ENCODE data around the gene PLET1.

PLET1 gene

GRCh38 chr11:112281726-112282125 lies 21.1 kb upstream of the PLET1 start:
- no peak for DNase-seq (ENCODE audit: low spot score)

GRCh38 chr11:112280268-112281126 lies 19.8 kb upstream of the PLET1 start:
- peak; percentile 81 for DNase-seq (ENCODE audit: low spot score)

DNA sequence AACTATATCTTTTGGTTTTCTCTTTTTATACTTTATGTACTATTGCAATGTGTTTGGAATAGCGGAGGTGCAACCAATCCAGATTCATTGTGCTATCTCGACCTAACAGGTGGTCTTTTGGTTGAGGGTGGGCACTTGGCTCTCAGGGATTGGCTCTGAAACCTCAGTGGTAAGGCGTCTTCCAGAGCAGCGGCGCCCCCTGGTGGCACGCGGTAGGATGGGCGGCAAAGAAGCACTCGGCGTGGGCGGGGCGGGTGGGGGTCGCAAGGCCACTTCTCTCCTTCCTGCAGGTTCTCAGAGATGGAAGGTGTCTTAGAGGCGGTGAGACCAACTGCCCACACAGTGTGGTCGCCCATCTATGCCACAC lies 19.2 kb upstream of the PLET1 start:
- DNase-seq (ENCODE audit: low spot score), result peak; percentile 27

DNA sequence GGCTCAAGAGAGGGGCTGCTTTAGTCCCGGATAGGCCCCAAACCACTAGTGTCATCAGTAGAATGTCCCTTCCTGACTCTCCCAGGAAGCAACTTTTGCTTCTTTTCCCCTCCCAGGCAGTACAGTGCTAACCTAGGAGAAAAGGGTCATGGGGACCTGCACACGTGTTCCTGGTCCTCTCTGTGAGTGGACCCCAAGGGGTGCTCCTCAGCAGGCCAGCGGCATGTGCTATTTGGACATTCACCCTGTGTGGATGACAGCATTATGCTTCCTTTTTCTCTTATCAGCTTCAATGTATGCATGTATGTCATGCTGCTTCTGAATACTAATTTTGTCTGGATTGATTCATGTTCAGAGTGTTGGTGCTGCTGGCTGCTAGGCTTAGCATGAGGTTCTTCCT lies 18.1 kb upstream of the PLET1 start:
- no peak for DNase-seq (ENCODE audit: low spot score)

- no peak for DNase-seq (ENCODE audit: low spot score)
Measured at GRCh38 chr11:112277941-112278340, 17.3 kb upstream of the PLET1 start.

DNA sequence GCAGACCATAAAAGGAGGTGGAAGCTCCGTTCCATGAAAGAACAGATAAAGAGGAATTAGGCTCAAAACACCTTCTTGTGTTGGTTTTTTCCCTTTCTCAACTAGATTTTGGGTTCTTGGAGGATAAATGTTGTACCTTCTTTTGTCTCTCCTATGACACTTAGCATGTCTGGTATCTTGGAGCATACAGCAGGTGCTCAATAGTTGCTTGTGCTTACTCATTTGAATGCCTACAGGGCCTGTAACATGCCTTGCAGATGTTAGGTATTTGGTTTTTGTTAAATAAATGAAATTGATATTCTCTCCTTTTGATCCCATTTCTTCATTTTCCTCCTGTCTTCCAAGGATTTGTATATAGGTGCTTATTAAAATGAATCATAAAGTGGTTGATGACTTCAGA lies 16.4 kb upstream of the PLET1 start:
- no peak for DNase-seq (ENCODE audit: low spot score)

DNA sequence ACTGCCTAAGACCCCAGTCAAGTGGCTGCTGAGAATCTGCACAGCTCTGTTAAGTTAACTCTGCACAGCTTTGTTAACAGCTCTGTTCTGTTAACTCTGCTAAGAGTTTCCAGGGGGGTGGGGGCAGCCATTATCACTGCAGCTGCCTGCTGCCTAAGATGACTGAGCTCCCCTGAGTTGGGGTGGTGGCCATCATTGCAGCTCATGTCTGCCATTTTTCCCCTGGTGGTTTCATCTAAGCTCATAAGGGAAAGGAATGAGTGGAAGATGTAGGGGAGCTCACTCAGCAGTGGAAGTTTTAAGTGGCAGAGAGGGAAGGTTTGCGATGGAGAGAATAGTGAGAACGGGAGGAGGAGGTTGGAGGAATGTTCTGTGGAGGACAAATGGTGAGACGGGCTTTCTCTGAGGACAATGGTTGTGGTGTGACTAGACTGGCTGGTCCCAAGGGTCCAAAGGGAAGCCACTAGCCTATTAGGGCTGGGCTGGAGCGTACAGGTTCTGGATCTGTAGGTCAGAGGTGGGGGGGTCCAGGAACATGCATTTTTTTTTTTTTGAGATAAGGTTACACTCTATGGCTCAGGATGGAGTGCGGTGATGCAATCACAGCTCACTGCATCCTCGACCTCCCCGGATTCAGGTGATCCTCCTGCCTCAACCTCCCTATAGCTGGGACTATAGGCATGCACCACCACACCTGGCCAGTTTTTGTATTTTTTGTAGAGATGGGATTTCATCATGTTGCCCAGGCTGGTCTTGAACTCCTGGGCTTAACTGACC lies 13.5 kb upstream of the PLET1 start:
- no peak for DNase-seq (ENCODE audit: low spot score)

- DNase-seq (ENCODE audit: low spot score), result no peak
Measured at GRCh38 chr11:112273066-112273465, 12.4 kb upstream of the PLET1 start.

- DNase-seq (ENCODE audit: low spot score), result no peak
Measured at GRCh38 chr11:112271242-112271641, 10.6 kb upstream of the PLET1 start.

DNA sequence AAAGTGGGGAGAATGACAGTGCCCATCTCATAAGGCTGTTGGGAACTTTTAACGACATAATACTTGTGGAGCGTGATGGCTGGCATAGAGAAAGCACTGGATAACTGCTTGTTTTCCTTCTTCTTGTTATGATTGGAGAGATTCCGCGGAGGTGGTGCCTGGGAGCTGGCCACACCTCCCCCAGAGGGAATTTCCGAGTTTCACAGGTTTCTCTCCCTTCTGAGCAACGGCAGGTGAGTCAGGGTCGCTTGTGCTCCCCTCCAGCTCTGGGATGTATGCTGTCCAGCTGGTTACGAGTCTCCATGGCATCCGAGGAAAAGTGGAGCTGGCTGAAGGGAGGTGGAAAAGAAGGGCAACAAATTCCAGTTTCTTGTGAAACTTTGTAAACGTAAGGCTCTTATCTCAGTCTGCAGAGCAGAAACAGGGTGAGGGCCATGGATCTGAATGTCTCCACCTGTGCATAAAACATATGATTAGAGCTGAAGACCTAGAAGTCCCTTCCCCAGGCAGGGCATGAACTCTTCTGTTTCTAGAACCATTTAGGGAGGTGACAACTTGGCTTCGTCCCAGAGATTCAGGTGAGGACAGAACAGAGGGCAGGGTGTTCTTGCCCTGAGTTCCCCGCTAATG lies 10.0 kb upstream of the PLET1 start:
- peak; percentile 66 for DNase-seq (ENCODE audit: low spot score)

- DNase-seq (ENCODE audit: low spot score), result no peak
Measured at GRCh38 chr11:112269139-112269538, 8.5 kb upstream of the PLET1 start.

DNA sequence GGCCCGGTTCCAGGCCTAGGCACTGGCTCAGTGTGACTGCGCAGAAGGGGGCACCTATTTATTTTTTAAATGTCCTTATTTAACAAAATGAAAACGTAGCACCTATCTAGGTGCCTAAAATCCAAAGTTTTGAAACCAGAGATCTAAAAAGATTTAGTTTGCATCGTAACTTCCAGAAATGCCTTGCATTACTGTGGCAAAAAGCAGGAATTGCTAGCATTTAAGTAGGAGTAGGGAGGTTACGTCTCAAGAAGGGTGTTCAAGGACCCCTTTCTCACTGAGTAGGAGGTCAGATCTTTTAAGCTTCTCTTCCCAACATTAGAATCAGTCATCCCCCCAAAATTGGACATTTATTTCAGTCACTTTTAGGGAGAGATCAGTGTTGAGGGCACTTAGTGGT lies 7.7 kb upstream of the PLET1 start:
- DNase-seq (ENCODE audit: low spot score), result no peak

DNA sequence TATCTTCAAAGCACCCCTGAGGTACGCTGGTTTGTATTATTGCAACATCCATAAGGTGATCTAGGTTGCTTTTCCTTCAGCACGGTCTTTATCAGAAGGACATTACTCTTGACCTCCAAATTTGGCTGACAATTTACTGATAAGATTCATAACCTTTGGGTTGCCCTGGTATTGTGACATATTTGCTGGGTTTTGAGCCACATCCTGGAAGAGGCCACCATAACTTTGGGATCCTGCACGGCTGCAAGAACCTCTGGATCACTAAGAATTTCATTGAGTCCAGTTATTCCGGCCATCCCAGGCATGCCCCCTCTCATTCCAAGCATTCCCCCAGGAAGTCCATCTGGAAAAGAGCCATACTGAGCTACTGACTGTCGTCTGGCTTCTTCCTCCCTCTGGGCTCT lies 6.5 kb upstream of the PLET1 start:
- no peak for DNase-seq (ENCODE audit: low spot score)

- DNase-seq (ENCODE audit: low spot score), result no peak
Measured at GRCh38 chr11:112266410-112266778, 5.7 kb upstream of the PLET1 start.

DNA sequence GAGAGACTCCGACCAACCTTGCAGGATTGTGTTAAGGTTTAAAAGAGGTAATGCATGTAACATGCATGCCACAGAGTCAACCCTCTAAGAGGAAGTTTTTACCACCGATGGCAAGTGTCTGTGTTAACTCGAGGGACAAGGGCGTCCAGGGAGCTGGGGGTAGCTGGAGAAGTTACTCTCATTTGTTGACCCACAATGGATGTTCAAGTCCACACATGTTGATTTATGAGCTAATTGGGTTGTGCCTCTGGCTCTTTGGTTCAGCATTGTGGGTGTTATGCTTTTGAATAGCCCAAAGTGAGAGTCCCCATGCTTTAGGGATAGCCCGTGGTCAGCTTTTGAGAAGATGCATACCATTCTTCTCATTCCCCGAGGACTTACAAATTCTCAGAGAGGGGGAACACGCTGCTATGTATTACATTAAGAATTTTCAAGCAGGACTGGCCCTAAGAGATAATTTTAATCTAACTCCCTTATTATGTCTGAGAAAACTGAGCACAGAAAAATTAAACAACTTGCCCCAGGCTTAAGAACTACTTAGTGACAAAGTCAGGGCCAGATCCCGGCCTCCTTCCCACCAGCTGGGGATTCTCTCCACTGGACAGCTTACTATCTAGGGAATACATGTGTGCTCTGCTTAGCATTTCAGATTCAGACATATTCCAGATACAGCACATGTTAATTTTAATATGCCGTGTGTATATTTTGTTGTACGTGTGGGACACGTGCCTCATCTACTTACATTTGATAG lies 5.2 kb upstream of the PLET1 start:
- no peak for DNase-seq (ENCODE audit: low spot score)

GRCh38 chr11:112255067-112255720 lies 5.5 kb downstream of the PLET1 start:
- DNase-seq (ENCODE audit: low spot score), result no peak

DNA sequence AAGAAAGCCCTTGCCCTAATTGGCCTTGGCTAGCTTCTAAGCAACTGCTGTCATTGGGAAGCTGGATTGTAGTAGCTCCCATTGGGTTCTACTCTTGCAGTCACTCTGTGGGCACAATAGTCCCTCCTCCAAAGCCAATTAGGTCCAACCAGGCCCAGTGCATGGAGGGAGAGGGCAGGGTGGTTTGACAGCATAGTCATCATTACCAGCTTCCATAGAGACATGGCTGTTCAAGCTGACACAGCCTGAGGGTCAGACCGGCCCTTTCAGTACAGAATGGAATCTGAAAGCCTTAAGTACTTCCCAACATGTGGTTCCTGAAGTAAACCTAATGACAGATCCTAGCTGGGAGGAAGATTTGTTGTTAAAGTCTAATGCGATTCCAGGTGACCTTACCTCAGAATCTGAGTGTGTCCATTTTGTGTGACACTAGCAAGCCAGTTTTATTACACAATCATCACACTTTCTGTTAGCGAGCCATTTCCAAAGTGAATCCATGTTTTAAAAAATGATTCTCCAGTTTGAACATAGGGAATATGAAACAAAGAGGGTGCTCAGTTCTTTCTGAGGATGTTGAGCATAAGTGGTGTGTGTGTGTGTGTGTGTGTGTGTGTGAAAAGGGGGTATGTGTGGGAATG lies 6.9 kb downstream of the PLET1 start:
- no peak for DNase-seq (ENCODE audit: low spot score)

DNA sequence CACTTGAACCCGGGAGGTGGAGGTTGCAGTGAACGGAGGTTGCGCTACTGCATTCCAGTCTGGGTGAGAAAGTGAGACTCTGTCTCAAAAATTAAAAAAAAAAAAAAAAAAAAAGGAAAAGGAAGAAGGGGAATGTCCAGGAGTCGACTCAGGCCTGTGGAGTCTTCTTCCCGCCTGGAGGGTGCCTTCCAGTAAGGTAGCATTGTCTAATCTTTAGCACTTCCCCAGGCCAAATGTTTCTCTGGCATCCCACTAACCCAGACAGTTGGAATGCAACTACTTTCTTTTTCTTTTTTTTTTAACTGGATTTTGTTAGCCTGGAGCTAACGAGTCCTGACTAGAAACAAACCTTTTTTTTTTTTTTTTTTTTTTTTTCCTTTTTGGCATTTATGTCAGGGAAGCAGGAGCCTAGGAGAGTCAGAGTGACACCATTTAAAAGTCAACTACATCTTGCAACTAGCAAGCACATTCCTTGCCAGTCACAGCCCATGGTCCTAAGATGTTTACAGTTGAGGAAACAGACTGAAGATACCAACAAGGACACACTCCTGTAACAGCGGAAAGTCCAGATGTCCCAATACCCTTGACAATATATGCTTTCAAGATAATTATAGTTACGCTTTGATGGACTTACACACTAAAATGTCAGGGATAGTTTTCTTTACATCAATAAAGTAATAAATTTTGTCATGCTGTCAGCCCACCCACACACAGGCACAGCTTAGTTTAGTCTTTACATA lies 10.6 kb downstream of the PLET1 start:
- DNase-seq (ENCODE audit: low spot score), result no peak

GRCh38 chr11:112248201-112248600 lies 12.5 kb downstream of the PLET1 start:
- DNase-seq (ENCODE audit: low spot score), result no peak

DNA sequence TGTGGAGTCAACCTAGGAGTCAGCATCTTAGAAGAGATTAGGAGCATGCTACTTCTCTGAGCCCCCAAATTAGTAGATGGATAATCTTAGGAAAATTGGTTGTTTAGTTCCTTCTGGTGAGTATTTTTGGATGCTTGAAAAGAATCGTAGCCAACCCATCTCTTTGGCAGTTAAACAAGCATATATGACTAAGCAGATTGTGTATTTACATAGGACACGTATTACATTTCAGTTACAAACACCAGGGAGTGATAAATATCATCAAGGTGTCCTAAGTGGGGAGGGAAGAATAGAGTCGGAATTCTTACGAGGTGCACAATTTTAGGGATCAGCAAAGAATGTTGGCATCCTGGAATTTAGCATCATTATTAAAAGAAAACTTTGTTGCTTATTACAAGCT lies 13.5 kb downstream of the PLET1 start:
- no peak for DNase-seq (ENCODE audit: low spot score)

DNA sequence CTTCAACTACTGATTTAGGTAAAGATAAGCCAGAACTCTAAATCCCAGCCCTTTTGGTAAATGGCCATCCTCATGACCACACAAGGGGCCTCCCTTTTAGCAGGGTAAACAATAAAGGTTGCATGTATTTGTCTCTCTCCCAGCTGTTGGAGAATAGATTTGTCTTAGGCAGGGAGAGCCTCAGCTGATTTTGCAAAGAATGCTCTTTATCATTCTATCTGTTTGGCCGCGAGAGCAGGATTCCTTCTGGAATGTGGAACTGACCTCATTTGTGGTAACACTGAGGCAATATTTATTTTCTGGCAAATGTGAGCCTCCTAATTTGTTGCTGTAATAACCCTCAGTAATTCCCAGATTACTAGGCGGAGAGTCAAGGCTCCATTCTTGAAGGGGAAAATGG lies 19.2 kb downstream of the PLET1 start:
- no peak for DNase-seq (ENCODE audit: low spot score)
